GM12874 (cell line): ENCODE measurements around the gene ADCY9.

Source experiments
- CTCF ChIP-seq: IDR thresholded peaks from 2 replicates; pipeline ENCODE4 v1.5.1; 2011; ENCODE audit warnings: low read depth, mild to moderate bottlenecking, control low read depth, low read length, moderate library complexity; ENCODE audit not compliant: insufficient read depth

ADCY9 gene

GRCh38 chr16:4006397-4006999, 109.7 kb downstream of the ADCY9 start:
- no peak for TF ChIP-seq CTCF

DNA sequence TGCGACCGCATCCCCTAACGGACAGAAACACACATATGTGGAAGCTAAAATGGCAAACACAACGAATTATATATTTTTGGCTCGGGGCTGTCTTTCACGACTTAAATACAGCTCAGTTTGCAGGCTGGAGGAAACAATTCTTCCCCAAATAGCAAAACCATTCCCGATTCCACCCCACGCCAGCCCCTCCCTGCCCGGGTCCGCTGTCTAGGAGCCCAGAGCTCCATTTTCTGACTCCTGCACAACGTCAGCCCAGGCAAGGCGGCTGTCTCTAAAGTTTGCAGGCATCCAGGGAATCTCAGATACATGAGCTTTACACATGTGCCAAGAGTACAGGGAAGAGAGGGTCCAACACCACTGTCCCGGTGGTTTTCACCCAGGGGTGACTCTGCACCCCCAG, 110.5 kb downstream of the ADCY9 start:
- no peak for TF ChIP-seq CTCF

- no peak for TF ChIP-seq CTCF
These were observed 111.0 kb downstream of the ADCY9 start for GRCh38 chr16:4005281-4005680.

DNA sequence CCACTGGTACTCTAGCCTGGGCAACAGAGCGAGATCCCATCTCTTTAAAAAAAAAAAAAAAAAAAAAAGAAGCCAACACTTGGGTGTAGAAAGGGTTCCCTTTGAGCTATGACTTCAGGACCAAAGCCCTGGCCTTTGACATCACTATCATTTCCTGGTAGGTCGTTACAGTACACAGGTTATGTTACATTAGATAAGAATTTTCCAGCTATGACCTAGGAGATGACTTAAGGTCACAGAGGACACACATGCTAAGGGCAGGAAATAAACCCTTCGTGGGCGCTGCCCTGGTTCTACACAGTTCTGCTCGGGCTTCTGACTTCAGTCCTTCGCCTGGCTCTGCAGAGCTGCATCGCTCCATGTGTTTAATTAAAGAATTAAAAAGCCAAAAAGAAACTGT, 112.0 kb downstream of the ADCY9 start:
- no peak for TF ChIP-seq CTCF

DNA sequence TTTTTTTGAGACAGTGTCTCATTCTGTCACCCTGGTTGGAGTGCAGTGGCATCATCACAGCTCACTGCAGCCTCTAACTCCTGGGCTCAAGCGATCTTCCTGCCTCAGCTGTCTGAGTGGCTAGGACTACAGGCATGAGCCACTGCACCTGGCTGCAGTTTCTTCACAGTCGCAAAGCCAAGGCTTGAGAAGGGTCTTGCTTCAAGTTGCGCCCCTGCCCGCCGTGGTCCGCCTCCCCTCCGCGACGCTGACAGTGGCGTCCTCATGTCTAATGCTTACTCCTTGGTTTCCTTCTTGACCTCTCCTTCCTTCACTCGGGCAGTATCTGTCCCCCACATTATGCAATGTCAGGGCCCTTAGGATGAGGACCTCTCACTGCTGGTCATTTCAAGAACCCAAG, 112.7 kb downstream of the ADCY9 start:
- no peak for TF ChIP-seq CTCF

DNA sequence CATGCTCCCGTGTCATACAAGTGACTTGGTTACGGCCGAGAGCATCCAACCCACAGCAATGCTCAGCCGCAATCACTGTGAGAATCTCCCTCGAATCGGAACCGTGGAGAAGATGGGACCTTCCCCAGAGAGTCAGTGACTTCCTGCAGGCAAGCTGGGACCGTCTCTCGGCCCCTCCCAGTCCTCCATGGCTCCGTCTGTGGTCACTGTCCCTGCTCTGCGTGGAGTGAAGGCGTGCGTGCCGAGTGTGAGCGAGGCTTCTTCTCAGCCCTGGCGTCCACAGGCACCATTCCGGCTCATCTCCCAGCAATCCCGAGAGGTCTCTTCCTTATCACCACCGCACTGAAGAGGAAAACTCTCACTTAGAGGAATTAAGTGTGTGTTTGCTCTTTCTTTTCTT, 113.1 kb downstream of the ADCY9 start:
- no peak for TF ChIP-seq CTCF

DNA sequence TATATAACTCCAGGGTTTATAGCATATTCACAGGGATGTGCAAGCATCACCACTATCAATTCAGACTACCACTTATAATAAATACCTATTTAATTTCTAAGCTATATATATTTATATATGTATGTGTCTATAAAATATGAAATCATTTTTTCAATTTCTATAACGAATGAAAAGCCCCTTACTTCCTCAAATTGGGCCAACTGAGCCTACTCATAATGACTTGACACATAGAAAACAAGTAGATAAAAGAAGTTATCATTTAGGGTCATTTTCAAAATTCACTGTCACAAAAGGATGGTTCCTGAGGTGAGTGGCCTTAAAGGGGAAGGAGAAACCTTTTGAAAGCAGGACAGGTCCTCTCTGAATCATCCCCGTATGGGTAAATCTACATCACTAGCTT, 114.1 kb downstream of the ADCY9 start:
- TF ChIP-seq CTCF, result no peak
